ENCODE results near the gene ITK.

The ITK gene

GRCh38 chr5:157172403-157172802 lies 8.2 kb upstream of the ITK start:
- Histone ChIP-seq H3K36me3 (ENCODE audit: insufficient read depth) (no peaks in the 10 kb centered on the region), H2AFZ (ENCODE audit: low read depth) (no peak overlapping the region), H3K4me3 (IDR thresholded peaks at IDR 0.05; ENCODE audit: insufficient read depth, low read depth, low read length) (no peak overlapping the region), H3K27ac (no peak overlapping the region), H3K27me3 (ENCODE audit: insufficient read depth, low read depth) (no peaks in the 10 kb centered on the region), H3K4me1 (ENCODE audit: low read depth, poor library complexity, severe bottlenecking) (peaks cover 4% of the 10 kb centered on the region), H3K4me2 (no peak overlapping the region), H3K9ac (no peak overlapping the region), H3K79me2 (ENCODE audit: insufficient read depth, low read depth) (no peaks in the 10 kb centered on the region), H4K20me1 (ENCODE audit: insufficient read depth) (no peaks in the 10 kb centered on the region)
- no peak for TF ChIP-seq CTCF (conservative IDR thresholded peaks at IDR 0.05; ENCODE audit: low read depth, low read length)

GRCh38 chr5:157175071-157175612 lies 5.5 kb upstream of the ITK start:
- no peak overlapping the region for H2AFZ ChIP-seq (ENCODE audit: low read depth)
- H3K27me3 ChIP-seq (ENCODE audit: insufficient read depth, low read depth), result no peaks in the 10 kb centered on the region
- H3K4me3 ChIP-seq (IDR thresholded peaks at IDR 0.05; ENCODE audit: insufficient read depth, low read depth, low read length), result no peak overlapping the region
- H4K20me1 ChIP-seq (ENCODE audit: insufficient read depth), result no peaks in the 10 kb centered on the region
- peaks cover 4% of the 10 kb centered on the region for H3K4me1 ChIP-seq (ENCODE audit: low read depth, poor library complexity, severe bottlenecking)
- H3K27ac ChIP-seq, result no peak overlapping the region
- TF ChIP-seq CTCF (conservative IDR thresholded peaks at IDR 0.05; ENCODE audit: low read depth, low read length), result no peak
- H3K36me3 ChIP-seq (ENCODE audit: insufficient read depth), result no peaks in the 10 kb centered on the region
- no peak overlapping the region for H3K4me2 ChIP-seq
- H3K9ac ChIP-seq, result no peak overlapping the region
- no peaks in the 10 kb centered on the region for H3K79me2 ChIP-seq (ENCODE audit: insufficient read depth, low read depth)

GRCh38 chr5:157177953-157178352 lies 2.7 kb upstream of the ITK start:
- H3K9ac ChIP-seq, result no peak overlapping the region
- H2AFZ ChIP-seq (ENCODE audit: low read depth), result no peak overlapping the region
- TF ChIP-seq CTCF (conservative IDR thresholded peaks at IDR 0.05; ENCODE audit: low read depth, low read length), result no peak
- H4K20me1 ChIP-seq (ENCODE audit: insufficient read depth), result no peaks in the 10 kb centered on the region
- no peaks in the 10 kb centered on the region for H3K79me2 ChIP-seq (ENCODE audit: insufficient read depth, low read depth)
- no peaks in the 10 kb centered on the region for H3K36me3 ChIP-seq (ENCODE audit: insufficient read depth)
- no peak overlapping the region for H3K4me2 ChIP-seq
- H3K4me1 ChIP-seq (ENCODE audit: low read depth, poor library complexity, severe bottlenecking), result no peaks in the 10 kb centered on the region
- H3K27me3 ChIP-seq (ENCODE audit: insufficient read depth, low read depth), result no peaks in the 10 kb centered on the region
- no peak overlapping the region for H3K27ac ChIP-seq
- no peak overlapping the region for H3K4me3 ChIP-seq (IDR thresholded peaks at IDR 0.05; ENCODE audit: insufficient read depth, low read depth, low read length)

- Histone ChIP-seq H3K79me2 (ENCODE audit: insufficient read depth, low read depth) (no peaks in the 10 kb centered on the region), H3K27me3 (ENCODE audit: insufficient read depth, low read depth) (no peaks in the 10 kb centered on the region), H3K4me2 (no peak overlapping the region), H3K36me3 (ENCODE audit: insufficient read depth) (no peaks in the 10 kb centered on the region), H4K20me1 (ENCODE audit: insufficient read depth) (no peaks in the 10 kb centered on the region), H2AFZ (ENCODE audit: low read depth) (no peak overlapping the region), H3K9ac (no peak overlapping the region), H3K4me1 (ENCODE audit: low read depth, poor library complexity, severe bottlenecking) (no peaks in the 10 kb centered on the region), H3K27ac (no peak overlapping the region), H3K4me3 (IDR thresholded peaks at IDR 0.05; ENCODE audit: insufficient read depth, low read depth, low read length) (no peak overlapping the region)
- no peak for TF ChIP-seq CTCF (conservative IDR thresholded peaks at IDR 0.05; ENCODE audit: low read depth, low read length)
These were observed 1.7 kb upstream of the ITK start for GRCh38 chr5:157178966-157179365.
